ENCODE results near the gene PCSK5. TPM values are rescaled to one million over a fixed set of nuclear protein-coding genes. Genes with fewer than 3 reads are reported as not detected.
"Not testable (repeated sequence)": the region's sequence is repeated elsewhere in the genome, so short reads cannot be mapped to it uniquely, and the experiment has no call there.

Gene PCSK5
- polyA plus RNA-seq, 1 experiment: 0.74 TPM

- peak; percentile 71 for DNase-seq (ENCODE audit: low read depth)
- Histone ChIP-seq H3K27me3 (ENCODE audit: control insufficient read depth, insufficient read depth, low read length) (no peaks in the 10 kb centered on the region), H3K4me3 (ENCODE audit: low read depth, low read length) (no peak overlapping the region), H3K36me3 (ENCODE audit: control insufficient read depth, insufficient read depth, low read length) (no peaks in the 10 kb centered on the region)
- TF ChIP-seq CTCF (IDR thresholded peaks at IDR 0.05; ENCODE audit: insufficient read depth, low read depth, low read length): no peak
- ChIA-PET POLR2A (no interaction called here), CTCF (interaction anchor here (0.6 to 2.6 kb wide), 5 partner anchors 11 to 408 kb away, joined by 3 to 7 read pairs (median 4); no protein-coding TSS in a partner anchor)
Observed at GRCh38 chr9:76297721-76298239, 407.3 kb downstream of the PCSK5 start.

- Histone ChIP-seq H3K27me3 (ENCODE audit: control insufficient read depth, insufficient read depth, low read length) (no peaks in the 10 kb centered on the region), H3K4me3 (ENCODE audit: low read depth, low read length) (no peak overlapping the region), H3K36me3 (ENCODE audit: control insufficient read depth, insufficient read depth, low read length) (no peaks in the 10 kb centered on the region)
- no peak for DNase-seq (ENCODE audit: low read depth)
- ChIA-PET CTCF (interaction anchor here (0.6 to 2.6 kb wide), 8 partner anchors 12 to 433 kb away, joined by 3 to 7 read pairs (median 4); no protein-coding TSS in a partner anchor), POLR2A (no interaction called here)
- no peak for TF ChIP-seq CTCF (IDR thresholded peaks at IDR 0.05; ENCODE audit: insufficient read depth, low read depth, low read length)
Observed at GRCh38 chr9:76298521-76299144, 408.2 kb downstream of the PCSK5 start.

- POLR2A ChIA-PET: no interaction called here
- no peak for TF ChIP-seq CTCF (IDR thresholded peaks at IDR 0.05; ENCODE audit: insufficient read depth, low read depth, low read length)
- DNase-seq (ENCODE audit: low read depth): no peak
- H3K27me3 ChIP-seq (ENCODE audit: control insufficient read depth, insufficient read depth, low read length): no peaks in the 10 kb centered on the region
- no peak overlapping the region for H3K4me3 ChIP-seq (ENCODE audit: low read depth, low read length)
- H3K36me3 ChIP-seq (ENCODE audit: control insufficient read depth, insufficient read depth, low read length): no peaks in the 10 kb centered on the region
- CTCF ChIA-PET: interaction anchor here (0.6 to 3.2 kb wide), 10 partner anchors 11 to 482 kb away, joined by 3 to 11 read pairs (median 4); no protein-coding TSS in a partner anchor
Observed at GRCh38 chr9:76302543-76302942, 412.1 kb downstream of the PCSK5 start.

- DNase-seq (ENCODE audit: low read depth): no peak
- CTCF ChIA-PET: interaction anchor here (0.6 to 3.2 kb wide), 10 partner anchors 10 to 324 kb away, joined by 3 to 11 read pairs (median 4); no protein-coding TSS in a partner anchor
- Histone ChIP-seq H3K4me3 (ENCODE audit: low read depth, low read length) (no peak overlapping the region), H3K27me3 (ENCODE audit: control insufficient read depth, insufficient read depth, low read length) (no peaks in the 10 kb centered on the region), H3K36me3 (ENCODE audit: control insufficient read depth, insufficient read depth, low read length) (no peaks in the 10 kb centered on the region)
- POLR2A ChIA-PET: no interaction called here
- peak; percentile 57 for TF ChIP-seq CTCF (IDR thresholded peaks at IDR 0.05; ENCODE audit: insufficient read depth, low read depth, low read length)
Observed at GRCh38 chr9:76302947-76303550, 412.6 kb downstream of the PCSK5 start.

GRCh38 chr9:76307047-76307446 is 416.6 kb downstream of the PCSK5 start:
- DNase-seq (ENCODE audit: low read depth); POLR2A ChIA-PET; H3K27me3 ChIP-seq (ENCODE audit: control insufficient read depth, insufficient read depth, low read length); H3K36me3 ChIP-seq (ENCODE audit: control insufficient read depth, insufficient read depth, low read length); H3K4me3 ChIP-seq (ENCODE audit: low read depth, low read length): not testable (repeated sequence)
- CTCF ChIA-PET: interaction anchor here (1.4 kb wide), 1 partner anchor 89 kb away, joined by 4 read pairs; no protein-coding TSS in a partner anchor
